ENCODE results near the gene OTUB2.

The OTUB2 gene

GRCh38 chr14:94031883-94032279 lies 5.7 kb downstream of the OTUB2 start:
- H3K27ac ChIP-seq (ENCODE audit: low read depth, low read length), result no peak overlapping the region
- WGBS, result 92% methylated on average over 7 of the region's 7 CpGs

GRCh38 chr14:94034886-94035285 lies 8.7 kb downstream of the OTUB2 start:
- 100% methylated on average over 3 of the region's 3 CpGs for WGBS
- no peak overlapping the region for H3K4me3 ChIP-seq (ENCODE audit: low read length)
- no peaks in the 10 kb centered on the region for H3K27me3 ChIP-seq (ENCODE audit: insufficient read depth, low read length)
- H3K4me1 ChIP-seq (ENCODE audit: insufficient read depth, low read length), result no peaks in the 10 kb centered on the region
- H3K27ac ChIP-seq (ENCODE audit: low read depth, low read length), result no peak overlapping the region
- H3K36me3 ChIP-seq (ENCODE audit: insufficient read depth, low read length), result 0 out of 2 replicates have a peak, but pooled peaks cover 5% of the 10 kb centered on the region
- H3K9ac ChIP-seq (ENCODE audit: low read depth, low read length), result no peak overlapping the region
- peaks cover 3% of the 10 kb centered on the region; the same call in 1 of the 2 replicates for H3K9me3 ChIP-seq (ENCODE audit: insufficient read depth, low read depth, low read length)

More at GRCh38 chr14:94031883-94032279, 5.7 kb downstream of the OTUB2 start:
- Histone ChIP-seq H3K9me3 (ENCODE audit: insufficient read depth, low read depth, low read length) (peaks cover 3% of the 10 kb centered on the region; the same call in 1 of the 2 replicates), H3K9ac (ENCODE audit: low read depth, low read length) (no peak overlapping the region), H3K4me1 (ENCODE audit: insufficient read depth, low read length) (no peaks in the 10 kb centered on the region), H3K27me3 (ENCODE audit: insufficient read depth, low read length) (no peaks in the 10 kb centered on the region), H3K4me3 (ENCODE audit: low read length) (no peak overlapping the region), H3K36me3 (ENCODE audit: insufficient read depth, low read length) (no peaks in the 10 kb centered on the region)

GRCh38 chr14:94036313-94037167 lies 10.4 kb downstream of the OTUB2 start:
- no peaks in the 10 kb centered on the region for H3K4me1 ChIP-seq (ENCODE audit: insufficient read depth, low read length)
- H3K27ac ChIP-seq (ENCODE audit: low read depth, low read length), result no peak overlapping the region
- H3K27me3 ChIP-seq (ENCODE audit: insufficient read depth, low read length), result no peaks in the 10 kb centered on the region
- H3K36me3 ChIP-seq (ENCODE audit: insufficient read depth, low read length), result 0 out of 2 replicates have a peak, but pooled peaks cover 5% of the 10 kb centered on the region
- H3K9me3 ChIP-seq (ENCODE audit: insufficient read depth, low read depth, low read length), result peaks cover 3% of the 10 kb centered on the region; the same call in 1 of the 2 replicates
- 46% methylated on average over 12 of the region's 12 CpGs for WGBS
- no peak overlapping the region for H3K4me3 ChIP-seq (ENCODE audit: low read length)
- H3K9ac ChIP-seq (ENCODE audit: low read depth, low read length), result no peak overlapping the region

GRCh38 chr14:94037954-94038353 lies 11.8 kb downstream of the OTUB2 start:
- H3K9me3 ChIP-seq (ENCODE audit: insufficient read depth, low read depth, low read length), result peaks cover 3% of the 10 kb centered on the region; the same call in 1 of the 2 replicates
- H3K4me1 ChIP-seq (ENCODE audit: insufficient read depth, low read length), result no peaks in the 10 kb centered on the region
- no peaks in the 10 kb centered on the region for H3K27me3 ChIP-seq (ENCODE audit: insufficient read depth, low read length)
- 94% methylated on average over 9 of the region's 9 CpGs for WGBS
- H3K27ac ChIP-seq (ENCODE audit: low read depth, low read length), result no peak overlapping the region
- H3K9ac ChIP-seq (ENCODE audit: low read depth, low read length), result no peak overlapping the region
- no peak overlapping the region for H3K4me3 ChIP-seq (ENCODE audit: low read length)
- H3K36me3 ChIP-seq (ENCODE audit: insufficient read depth, low read length), result 0 out of 2 replicates have a peak, but pooled peaks cover 5% of the 10 kb centered on the region

GRCh38 chr14:94038510-94038909 lies 12.4 kb downstream of the OTUB2 start:
- H3K4me3 ChIP-seq (ENCODE audit: low read length), result no peak overlapping the region
- H3K27me3 ChIP-seq (ENCODE audit: insufficient read depth, low read length), result no peaks in the 10 kb centered on the region
- 94% methylated on average over 6 of the region's 7 CpGs for WGBS
- H3K9ac ChIP-seq (ENCODE audit: low read depth, low read length), result no peak overlapping the region
- no peak overlapping the region for H3K27ac ChIP-seq (ENCODE audit: low read depth, low read length)
- H3K9me3 ChIP-seq (ENCODE audit: insufficient read depth, low read depth, low read length), result peaks cover 3% of the 10 kb centered on the region; the same call in 1 of the 2 replicates
- no peaks in the 10 kb centered on the region for H3K4me1 ChIP-seq (ENCODE audit: insufficient read depth, low read length)
- peaks cover 5% of the 10 kb centered on the region; the same call in 1 of the 2 replicates for H3K36me3 ChIP-seq (ENCODE audit: insufficient read depth, low read length)

- no peak overlapping the region for H3K4me3 ChIP-seq (ENCODE audit: low read length)
- H3K9ac ChIP-seq (ENCODE audit: low read depth, low read length), result no peak overlapping the region
- H3K36me3 ChIP-seq (ENCODE audit: insufficient read depth, low read length), result peaks cover 8% of the 10 kb centered on the region; the same call in 1 of the 2 replicates
- H3K27ac ChIP-seq (ENCODE audit: low read depth, low read length), result no peak overlapping the region
- H3K4me1 ChIP-seq (ENCODE audit: insufficient read depth, low read length), result no peaks in the 10 kb centered on the region
- H3K9me3 ChIP-seq (ENCODE audit: insufficient read depth, low read depth, low read length), result peaks cover 3% of the 10 kb centered on the region; the same call in 1 of the 2 replicates
- WGBS, result 93% methylated on average over 11 of the region's 11 CpGs
- H3K27me3 ChIP-seq (ENCODE audit: insufficient read depth, low read length), result no peaks in the 10 kb centered on the region
Observed at GRCh38 chr14:94038921-94039629, 12.9 kb downstream of the OTUB2 start.

- no peak overlapping the region for H3K27ac ChIP-seq (ENCODE audit: low read depth, low read length)
- WGBS, result 76% methylated on average over 5 of the region's 5 CpGs
- no peak overlapping the region for H3K4me3 ChIP-seq (ENCODE audit: low read length)
- no peaks in the 10 kb centered on the region for H3K27me3 ChIP-seq (ENCODE audit: insufficient read depth, low read length)
- H3K36me3 ChIP-seq (ENCODE audit: insufficient read depth, low read length), result peaks cover 19% of the 10 kb centered on the region
- no peaks in the 10 kb centered on the region for H3K9me3 ChIP-seq (ENCODE audit: insufficient read depth, low read depth, low read length)
- H3K9ac ChIP-seq (ENCODE audit: low read depth, low read length), result no peak overlapping the region
- no peaks in the 10 kb centered on the region for H3K4me1 ChIP-seq (ENCODE audit: insufficient read depth, low read length)
Observed at GRCh38 chr14:94040247-94040646, 14.1 kb downstream of the OTUB2 start.

GRCh38 chr14:94040796-94041195 lies 14.7 kb downstream of the OTUB2 start:
- peaks cover 25% of the 10 kb centered on the region for H3K36me3 ChIP-seq (ENCODE audit: insufficient read depth, low read length)
- 91% methylated on average over 13 of the region's 13 CpGs for WGBS
- H3K9ac ChIP-seq (ENCODE audit: low read depth, low read length), result no peak overlapping the region
- no peaks in the 10 kb centered on the region for H3K4me1 ChIP-seq (ENCODE audit: insufficient read depth, low read length)
- H3K4me3 ChIP-seq (ENCODE audit: low read length), result no peak overlapping the region
- no peak overlapping the region for H3K27ac ChIP-seq (ENCODE audit: low read depth, low read length)
- H3K27me3 ChIP-seq (ENCODE audit: insufficient read depth, low read length), result no peaks in the 10 kb centered on the region
- no peaks in the 10 kb centered on the region for H3K9me3 ChIP-seq (ENCODE audit: insufficient read depth, low read depth, low read length)

GRCh38 chr14:94041551-94042346 lies 15.6 kb downstream of the OTUB2 start:
- Histone ChIP-seq H3K36me3 (ENCODE audit: insufficient read depth, low read length) (peaks cover 34% of the 10 kb centered on the region), H3K4me1 (ENCODE audit: insufficient read depth, low read length) (no peaks in the 10 kb centered on the region), H3K4me3 (ENCODE audit: low read length) (no peak overlapping the region), H3K9me3 (ENCODE audit: insufficient read depth, low read depth, low read length) (no peaks in the 10 kb centered on the region), H3K9ac (ENCODE audit: low read depth, low read length) (no peak overlapping the region), H3K27ac (ENCODE audit: low read depth, low read length) (no peak overlapping the region), H3K27me3 (ENCODE audit: insufficient read depth, low read length) (no peaks in the 10 kb centered on the region)
- WGBS, result 90% methylated on average over 18 of the region's 18 CpGs

- Histone ChIP-seq H3K27ac (ENCODE audit: low read depth, low read length) (no peak overlapping the region), H3K27me3 (ENCODE audit: insufficient read depth, low read length) (no peaks in the 10 kb centered on the region), H3K4me3 (ENCODE audit: low read length) (no peak overlapping the region), H3K9me3 (ENCODE audit: insufficient read depth, low read depth, low read length) (no peaks in the 10 kb centered on the region), H3K36me3 (ENCODE audit: insufficient read depth, low read length) (peaks cover 42% of the 10 kb centered on the region), H3K9ac (ENCODE audit: low read depth, low read length) (no peak overlapping the region), H3K4me1 (ENCODE audit: insufficient read depth, low read length) (no peaks in the 10 kb centered on the region)
- WGBS, result 92% methylated on average over 12 of the region's 12 CpGs
Observed at GRCh38 chr14:94042433-94043091, 16.4 kb downstream of the OTUB2 start.
